ENCODE results near the gene USE1. TPM values are rescaled to one million over a fixed set of nuclear protein-coding genes. Genes with fewer than 3 reads are reported as not detected.

USE1 gene
- total and polyA plus RNA-seq, 9 of the 15 experiments (the other 6 are each of a cell fraction or from before 2014, with no cell fraction given) = 17.3 to 52.4 (median 34.0) TPM

DNA sequence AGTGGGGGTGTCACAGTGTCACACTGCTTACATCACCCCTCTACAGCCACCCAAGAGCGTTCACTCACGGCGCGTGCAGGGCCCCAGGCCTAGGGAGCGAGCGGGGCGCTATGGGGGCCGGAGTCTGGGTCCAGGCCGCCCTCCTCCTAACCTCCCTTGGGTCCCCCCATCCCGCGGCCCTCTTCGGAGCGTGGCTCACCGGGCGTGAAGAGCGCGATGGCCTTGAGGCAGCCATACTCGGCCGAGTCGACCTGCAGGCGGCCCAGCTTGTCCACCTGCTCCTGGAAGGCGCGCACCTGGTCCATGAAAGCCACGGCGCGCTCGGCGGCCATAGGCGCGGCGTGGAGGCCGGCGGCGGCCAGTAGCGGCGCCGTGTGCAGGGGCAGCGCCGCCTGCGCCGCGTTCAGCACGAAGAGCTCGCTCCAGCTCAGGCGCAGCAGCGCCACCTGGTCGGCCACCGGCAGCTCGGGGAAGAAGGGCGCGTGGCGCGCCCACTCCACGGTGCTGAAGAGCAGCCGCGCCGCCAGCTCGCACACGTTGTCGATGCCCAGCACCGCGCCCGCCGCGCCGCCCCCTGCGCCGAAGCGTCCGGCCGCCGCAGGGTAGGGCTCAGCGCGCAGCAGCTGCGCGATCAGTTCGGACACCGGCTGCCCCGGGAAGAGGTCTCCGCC is 20.3 kb downstream of the USE1 start (continued):
- TF ChIP-seq, protein P1, sequence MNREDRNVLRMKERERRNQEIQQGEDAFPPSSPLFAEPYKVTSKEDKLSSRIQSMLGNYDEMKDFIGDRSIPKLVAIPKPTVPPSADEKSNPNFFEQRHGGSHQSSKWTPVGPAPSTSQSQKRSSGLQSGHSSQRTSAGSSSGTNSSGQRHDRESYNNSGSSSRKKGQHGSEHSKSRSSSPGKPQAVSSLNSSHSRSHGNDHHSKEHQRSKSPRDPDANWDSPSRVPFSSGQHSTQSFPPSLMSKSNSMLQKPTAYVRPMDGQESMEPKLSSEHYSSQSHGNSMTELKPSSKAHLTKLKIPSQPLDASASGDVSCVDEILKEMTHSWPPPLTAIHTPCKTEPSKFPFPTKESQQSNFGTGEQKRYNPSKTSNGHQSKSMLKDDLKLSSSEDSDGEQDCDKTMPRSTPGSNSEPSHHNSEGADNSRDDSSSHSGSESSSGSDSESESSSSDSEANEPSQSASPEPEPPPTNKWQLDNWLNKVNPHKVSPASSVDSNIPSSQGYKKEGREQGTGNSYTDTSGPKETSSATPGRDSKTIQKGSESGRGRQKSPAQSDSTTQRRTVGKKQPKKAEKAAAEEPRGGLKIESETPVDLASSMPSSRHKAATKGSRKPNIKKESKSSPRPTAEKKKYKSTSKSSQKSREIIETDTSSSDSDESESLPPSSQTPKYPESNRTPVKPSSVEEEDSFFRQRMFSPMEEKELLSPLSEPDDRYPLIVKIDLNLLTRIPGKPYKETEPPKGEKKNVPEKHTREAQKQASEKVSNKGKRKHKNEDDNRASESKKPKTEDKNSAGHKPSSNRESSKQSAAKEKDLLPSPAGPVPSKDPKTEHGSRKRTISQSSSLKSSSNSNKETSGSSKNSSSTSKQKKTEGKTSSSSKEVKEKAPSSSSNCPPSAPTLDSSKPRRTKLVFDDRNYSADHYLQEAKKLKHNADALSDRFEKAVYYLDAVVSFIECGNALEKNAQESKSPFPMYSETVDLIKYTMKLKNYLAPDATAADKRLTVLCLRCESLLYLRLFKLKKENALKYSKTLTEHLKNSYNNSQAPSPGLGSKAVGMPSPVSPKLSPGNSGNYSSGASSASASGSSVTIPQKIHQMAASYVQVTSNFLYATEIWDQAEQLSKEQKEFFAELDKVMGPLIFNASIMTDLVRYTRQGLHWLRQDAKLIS (CRISPR knock-in tag; IDR thresholded peaks at IDR 0.05) = no peak
- no peak; the same call in 1 of the 2 replicates for TF ChIP-seq ILF3 (IDR thresholded peaks at IDR 0.05; ENCODE audit: borderline replicate concordance)
- peak; percentile 36; the same call in 1 of the 2 replicates for TF ChIP-seq CREM (IDR thresholded peaks at IDR 0.05; ENCODE audit: low read depth)
- TF ChIP-seq, protein P2, sequence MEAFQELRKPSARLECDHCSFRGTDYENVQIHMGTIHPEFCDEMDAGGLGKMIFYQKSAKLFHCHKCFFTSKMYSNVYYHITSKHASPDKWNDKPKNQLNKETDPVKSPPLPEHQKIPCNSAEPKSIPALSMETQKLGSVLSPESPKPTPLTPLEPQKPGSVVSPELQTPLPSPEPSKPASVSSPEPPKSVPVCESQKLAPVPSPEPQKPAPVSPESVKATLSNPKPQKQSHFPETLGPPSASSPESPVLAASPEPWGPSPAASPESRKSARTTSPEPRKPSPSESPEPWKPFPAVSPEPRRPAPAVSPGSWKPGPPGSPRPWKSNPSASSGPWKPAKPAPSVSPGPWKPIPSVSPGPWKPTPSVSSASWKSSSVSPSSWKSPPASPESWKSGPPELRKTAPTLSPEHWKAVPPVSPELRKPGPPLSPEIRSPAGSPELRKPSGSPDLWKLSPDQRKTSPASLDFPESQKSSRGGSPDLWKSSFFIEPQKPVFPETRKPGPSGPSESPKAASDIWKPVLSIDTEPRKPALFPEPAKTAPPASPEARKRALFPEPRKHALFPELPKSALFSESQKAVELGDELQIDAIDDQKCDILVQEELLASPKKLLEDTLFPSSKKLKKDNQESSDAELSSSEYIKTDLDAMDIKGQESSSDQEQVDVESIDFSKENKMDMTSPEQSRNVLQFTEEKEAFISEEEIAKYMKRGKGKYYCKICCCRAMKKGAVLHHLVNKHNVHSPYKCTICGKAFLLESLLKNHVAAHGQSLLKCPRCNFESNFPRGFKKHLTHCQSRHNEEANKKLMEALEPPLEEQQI (IDR thresholded peaks at IDR 0.05) = no peak
- no peak for TF ChIP-seq NCOA4 (IDR thresholded peaks at IDR 0.05; ENCODE audit: partially characterized antibody)
- no peak for TF ChIP-seq POU5F1 (IDR thresholded peaks at IDR 0.05; ENCODE audit: borderline replicate concordance, low read depth, low read length, partially characterized antibody)
- no peak for TF ChIP-seq ZNF717 (CRISPR knock-in tag; IDR thresholded peaks at IDR 0.05)
- no peak for TF ChIP-seq BRF1 (IDR thresholded peaks at IDR 0.05; ENCODE audit: borderline replicate concordance, extremely low read depth, insufficient read length)
- TF ChIP-seq, protein P3, sequence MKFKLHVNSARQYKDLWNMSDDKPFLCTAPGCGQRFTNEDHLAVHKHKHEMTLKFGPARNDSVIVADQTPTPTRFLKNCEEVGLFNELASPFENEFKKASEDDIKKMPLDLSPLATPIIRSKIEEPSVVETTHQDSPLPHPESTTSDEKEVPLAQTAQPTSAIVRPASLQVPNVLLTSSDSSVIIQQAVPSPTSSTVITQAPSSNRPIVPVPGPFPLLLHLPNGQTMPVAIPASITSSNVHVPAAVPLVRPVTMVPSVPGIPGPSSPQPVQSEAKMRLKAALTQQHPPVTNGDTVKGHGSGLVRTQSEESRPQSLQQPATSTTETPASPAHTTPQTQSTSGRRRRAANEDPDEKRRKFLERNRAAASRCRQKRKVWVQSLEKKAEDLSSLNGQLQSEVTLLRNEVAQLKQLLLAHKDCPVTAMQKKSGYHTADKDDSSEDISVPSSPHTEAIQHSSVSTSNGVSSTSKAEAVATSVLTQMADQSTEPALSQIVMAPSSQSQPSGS (CRISPR knock-in tag; IDR thresholded peaks at IDR 0.05) = no peak
- no peak for TF ChIP-seq RBM22 (IDR thresholded peaks at IDR 0.05; ENCODE audit: low read depth, low read length, poor library complexity, severe bottlenecking)
- TF ChIP-seq, protein P4, sequence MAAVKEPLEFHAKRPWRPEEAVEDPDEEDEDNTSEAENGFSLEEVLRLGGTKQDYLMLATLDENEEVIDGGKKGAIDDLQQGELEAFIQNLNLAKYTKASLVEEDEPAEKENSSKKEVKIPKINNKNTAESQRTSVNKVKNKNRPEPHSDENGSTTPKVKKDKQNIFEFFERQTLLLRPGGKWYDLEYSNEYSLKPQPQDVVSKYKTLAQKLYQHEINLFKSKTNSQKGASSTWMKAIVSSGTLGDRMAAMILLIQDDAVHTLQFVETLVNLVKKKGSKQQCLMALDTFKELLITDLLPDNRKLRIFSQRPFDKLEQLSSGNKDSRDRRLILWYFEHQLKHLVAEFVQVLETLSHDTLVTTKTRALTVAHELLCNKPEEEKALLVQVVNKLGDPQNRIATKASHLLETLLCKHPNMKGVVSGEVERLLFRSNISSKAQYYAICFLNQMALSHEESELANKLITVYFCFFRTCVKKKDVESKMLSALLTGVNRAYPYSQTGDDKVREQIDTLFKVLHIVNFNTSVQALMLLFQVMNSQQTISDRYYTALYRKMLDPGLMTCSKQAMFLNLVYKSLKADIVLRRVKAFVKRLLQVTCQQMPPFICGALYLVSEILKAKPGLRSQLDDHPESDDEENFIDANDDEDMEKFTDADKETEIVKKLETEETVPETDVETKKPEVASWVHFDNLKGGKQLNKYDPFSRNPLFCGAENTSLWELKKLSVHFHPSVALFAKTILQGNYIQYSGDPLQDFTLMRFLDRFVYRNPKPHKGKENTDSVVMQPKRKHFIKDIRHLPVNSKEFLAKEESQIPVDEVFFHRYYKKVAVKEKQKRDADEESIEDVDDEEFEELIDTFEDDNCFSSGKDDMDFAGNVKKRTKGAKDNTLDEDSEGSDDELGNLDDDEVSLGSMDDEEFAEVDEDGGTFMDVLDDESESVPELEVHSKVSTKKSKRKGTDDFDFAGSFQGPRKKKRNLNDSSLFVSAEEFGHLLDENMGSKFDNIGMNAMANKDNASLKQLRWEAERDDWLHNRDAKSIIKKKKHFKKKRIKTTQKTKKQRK (IDR thresholded peaks at IDR 0.05; ENCODE audit: borderline replicate concordance, low read depth, low read length) = no peak
- no peak for TF ChIP-seq NFRKB (IDR thresholded peaks at IDR 0.05; ENCODE audit: low read depth)
- TF ChIP-seq, protein P5, sequence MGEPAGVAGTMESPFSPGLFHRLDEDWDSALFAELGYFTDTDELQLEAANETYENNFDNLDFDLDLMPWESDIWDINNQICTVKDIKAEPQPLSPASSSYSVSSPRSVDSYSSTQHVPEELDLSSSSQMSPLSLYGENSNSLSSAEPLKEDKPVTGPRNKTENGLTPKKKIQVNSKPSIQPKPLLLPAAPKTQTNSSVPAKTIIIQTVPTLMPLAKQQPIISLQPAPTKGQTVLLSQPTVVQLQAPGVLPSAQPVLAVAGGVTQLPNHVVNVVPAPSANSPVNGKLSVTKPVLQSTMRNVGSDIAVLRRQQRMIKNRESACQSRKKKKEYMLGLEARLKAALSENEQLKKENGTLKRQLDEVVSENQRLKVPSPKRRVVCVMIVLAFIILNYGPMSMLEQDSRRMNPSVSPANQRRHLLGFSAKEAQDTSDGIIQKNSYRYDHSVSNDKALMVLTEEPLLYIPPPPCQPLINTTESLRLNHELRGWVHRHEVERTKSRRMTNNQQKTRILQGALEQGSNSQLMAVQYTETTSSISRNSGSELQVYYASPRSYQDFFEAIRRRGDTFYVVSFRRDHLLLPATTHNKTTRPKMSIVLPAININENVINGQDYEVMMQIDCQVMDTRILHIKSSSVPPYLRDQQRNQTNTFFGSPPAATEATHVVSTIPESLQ (CRISPR knock-in tag; IDR thresholded peaks at IDR 0.05) = no peak; the same call in 1 of the 2 replicates

Measured in K562 (cell line).